ENCODE measurements around the gene GRM5. TPM values are rescaled to one million over a fixed set of nuclear protein-coding genes. Genes with fewer than 3 reads are reported as not detected.

Gene GRM5
- polyA plus RNA-seq, 3 donors from 2014 or later: not detected

DNA sequence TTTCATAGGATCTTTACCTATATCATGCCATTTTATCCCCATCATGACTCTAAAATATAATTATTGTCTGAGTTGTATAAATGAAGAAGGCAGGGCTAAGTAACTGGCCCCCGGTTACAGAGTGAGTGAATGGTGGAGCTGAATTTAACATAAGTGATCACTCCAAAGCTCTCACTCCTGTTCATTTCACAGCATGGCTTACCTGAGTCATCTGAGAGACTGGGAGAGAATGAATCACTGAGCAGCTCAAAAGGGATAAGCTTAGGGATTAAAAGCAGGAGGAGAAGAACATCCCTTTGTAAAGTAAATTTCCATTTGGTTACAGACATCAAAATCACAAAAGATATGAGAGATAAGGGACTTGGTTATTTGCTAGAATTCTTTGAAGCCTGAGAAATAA, 434.3 kb downstream of the GRM5 start:
- H3K9me3 Mint-ChIP-seq: peaks cover 0 to 2% (median 0%) of the 10 kb centered on the region in 6 donors
- H3K36me3 Mint-ChIP-seq: no peaks in the 10 kb centered on the region
- H3K27ac Mint-ChIP-seq: no peak overlapping the region
- H3K4me1 Mint-ChIP-seq: no peaks in the 10 kb centered on the region
- H3K27me3 Mint-ChIP-seq (ENCODE audit: low read depth in 3 of 3): peaks cover 0 to 6% (median 0%) of the 10 kb centered on the region in 3 donors
- H3K4me3 Mint-ChIP-seq: no peak overlapping the region
- DNase-seq: no peak

DNA sequence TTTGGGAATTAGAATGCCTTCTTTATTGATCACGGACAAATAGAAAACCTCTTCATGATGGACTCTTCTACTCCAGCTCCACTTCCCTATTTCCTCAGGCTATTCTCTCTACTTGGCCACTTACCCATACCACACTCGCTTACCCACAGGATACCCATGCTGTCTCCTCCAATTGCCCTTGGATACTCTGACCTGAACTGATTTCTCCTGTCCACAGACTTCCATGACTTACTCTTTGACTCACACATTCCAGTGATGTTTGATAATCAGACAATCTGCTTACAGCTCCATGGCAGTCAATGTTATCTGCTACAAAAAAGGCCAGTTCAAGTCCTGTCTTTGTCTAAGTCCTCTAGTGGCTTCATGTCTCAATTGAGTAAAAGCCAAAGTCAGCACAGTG, 436.3 kb downstream of the GRM5 start:
- Mint-ChIP-seq H3K4me1 (no peaks in the 10 kb centered on the region), H3K4me3 (no peak overlapping the region), H3K27me3 (ENCODE audit: low read depth in 3 of 3) (peaks cover 0 to 6% (median 0%) of the 10 kb centered on the region in 3 donors), H3K36me3 (no peaks in the 10 kb centered on the region), H3K9me3 (no peaks in the 10 kb centered on the region), H3K27ac (no peak overlapping the region)
- no peak for DNase-seq

DNA sequence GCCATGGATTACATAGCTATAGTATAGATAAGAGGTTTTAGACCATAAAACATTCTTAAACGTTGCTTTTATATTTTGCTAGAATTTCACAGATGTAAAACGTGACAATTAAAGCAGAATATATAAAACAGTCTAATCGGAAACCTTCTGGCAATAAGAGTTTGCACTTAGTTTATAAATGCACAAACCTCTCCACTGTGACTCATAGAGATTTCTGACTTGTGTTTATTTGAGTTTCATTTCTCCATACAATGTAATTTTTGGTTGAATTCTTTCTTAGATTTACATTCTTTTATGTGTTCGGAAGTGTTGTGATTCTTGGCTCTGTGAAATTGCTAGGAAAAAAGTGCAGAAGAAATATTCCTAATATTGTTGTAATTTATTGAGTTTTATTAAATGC, 439.6 kb downstream of the GRM5 start:
- no peaks in the 10 kb centered on the region for H3K36me3 Mint-ChIP-seq
- peaks cover 0 to 2% (median 0%) of the 10 kb centered on the region in 3 donors for H3K27me3 Mint-ChIP-seq (ENCODE audit: low read depth in 3 of 3)
- no peaks in the 10 kb centered on the region for H3K9me3 Mint-ChIP-seq
- no peak for DNase-seq
- H3K27ac Mint-ChIP-seq: no peak overlapping the region
- no peaks in the 10 kb centered on the region for H3K4me1 Mint-ChIP-seq
- no peak overlapping the region for H3K4me3 Mint-ChIP-seq

- H3K4me1 Mint-ChIP-seq: no peaks in the 10 kb centered on the region
- no peaks in the 10 kb centered on the region for H3K36me3 Mint-ChIP-seq
- H3K27ac Mint-ChIP-seq: no peak overlapping the region
- no peaks in the 10 kb centered on the region for H3K9me3 Mint-ChIP-seq
- H3K27me3 Mint-ChIP-seq (ENCODE audit: low read depth in 3 of 3): peaks cover 0 to 2% (median 0%) of the 10 kb centered on the region in 3 donors
- H3K4me3 Mint-ChIP-seq: no peak overlapping the region
- no peak for DNase-seq
These were observed 442.3 kb downstream of the GRM5 start for GRCh38 chr11:88623531-88623930.

GRCh38 chr11:88620568-88621130, 445.1 kb downstream of the GRM5 start:
- H3K27ac Mint-ChIP-seq: no peak overlapping the region

GRCh38 chr11:88619656-88620385, 446.0 kb downstream of the GRM5 start:
- no peak overlapping the region for H3K27ac Mint-ChIP-seq
- peaks cover 0 to 2% (median 0%) of the 10 kb centered on the region in 6 donors for H3K9me3 Mint-ChIP-seq
- no peaks in the 10 kb centered on the region for H3K4me1 Mint-ChIP-seq
- H3K36me3 Mint-ChIP-seq: no peaks in the 10 kb centered on the region
- H3K4me3 Mint-ChIP-seq: no peak overlapping the region
- DNase-seq: no peak
- H3K27me3 Mint-ChIP-seq (ENCODE audit: low read depth in 3 of 3): peaks cover 0 to 1% (median 0%) of the 10 kb centered on the region in 3 donors

More at GRCh38 chr11:88620568-88621130, 445.1 kb downstream of the GRM5 start:
- Mint-ChIP-seq H3K4me1 (no peaks in the 10 kb centered on the region), H3K36me3 (no peaks in the 10 kb centered on the region), H3K27me3 (ENCODE audit: low read depth in 3 of 3) (peaks cover 0 to 1% (median 0%) of the 10 kb centered on the region in 3 donors), H3K4me3 (no peak overlapping the region), H3K9me3 (peaks cover 0 to 1% (median 0%) of the 10 kb centered on the region in 6 donors)
- DNase-seq: no peak

- Mint-ChIP-seq H3K9me3 (peaks cover 0 to 2% (median 0%) of the 10 kb centered on the region in 6 donors), H3K4me1 (no peaks in the 10 kb centered on the region), H3K27ac (no peak overlapping the region), H3K36me3 (no peaks in the 10 kb centered on the region), H3K4me3 (no peak overlapping the region), H3K27me3 (ENCODE audit: low read depth in 3 of 3) (peaks cover 0 to 1% (median 0%) of the 10 kb centered on the region in 3 donors)
- no peak for DNase-seq
These were observed 446.7 kb downstream of the GRM5 start for GRCh38 chr11:88619071-88619425.

DNA sequence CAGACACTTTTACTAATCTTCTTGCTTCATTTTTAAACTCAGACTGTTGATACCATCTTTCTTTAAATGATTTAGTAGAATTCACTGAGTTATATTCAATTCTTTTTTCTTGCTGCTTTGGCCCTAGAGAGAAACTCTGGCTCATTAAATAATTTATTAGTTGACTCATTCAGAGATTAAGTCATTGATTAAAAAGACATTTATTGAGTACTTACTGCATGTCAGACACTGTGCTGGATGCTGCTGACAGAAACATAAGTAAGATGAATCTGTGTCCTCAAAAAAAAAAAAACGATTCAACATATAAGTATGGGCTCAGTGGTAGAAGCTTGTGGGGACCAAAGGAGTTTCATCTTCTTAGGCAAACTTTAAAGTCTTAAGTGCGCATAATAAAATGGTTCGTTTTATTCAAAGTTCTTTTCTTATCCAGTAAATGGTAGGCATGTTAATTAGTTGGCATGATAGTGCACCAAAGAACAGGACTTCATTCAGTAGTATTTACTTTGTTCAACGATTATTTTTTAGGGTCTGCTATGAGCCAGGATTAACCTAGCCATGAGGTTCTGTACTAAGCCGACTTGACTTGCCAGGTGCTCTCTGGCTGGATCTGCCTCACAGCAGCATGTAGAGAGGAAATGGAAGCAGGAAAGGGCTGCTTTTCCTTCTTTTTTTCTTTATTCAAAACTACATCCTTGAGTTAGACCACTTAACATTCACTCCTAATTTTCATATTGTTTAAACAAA, 447.3 kb downstream of the GRM5 start:
- no peaks in the 10 kb centered on the region for H3K36me3 Mint-ChIP-seq
- H3K4me1 Mint-ChIP-seq: no peaks in the 10 kb centered on the region
- no peak overlapping the region for H3K4me3 Mint-ChIP-seq
- no peak for DNase-seq
- H3K27ac Mint-ChIP-seq: no peak overlapping the region
- H3K9me3 Mint-ChIP-seq: peaks cover 0 to 2% (median 0%) of the 10 kb centered on the region in 6 donors
- H3K27me3 Mint-ChIP-seq (ENCODE audit: low read depth in 3 of 3): peaks cover 0 to 1% (median under 1%) of the 10 kb centered on the region in 3 donors

DNA sequence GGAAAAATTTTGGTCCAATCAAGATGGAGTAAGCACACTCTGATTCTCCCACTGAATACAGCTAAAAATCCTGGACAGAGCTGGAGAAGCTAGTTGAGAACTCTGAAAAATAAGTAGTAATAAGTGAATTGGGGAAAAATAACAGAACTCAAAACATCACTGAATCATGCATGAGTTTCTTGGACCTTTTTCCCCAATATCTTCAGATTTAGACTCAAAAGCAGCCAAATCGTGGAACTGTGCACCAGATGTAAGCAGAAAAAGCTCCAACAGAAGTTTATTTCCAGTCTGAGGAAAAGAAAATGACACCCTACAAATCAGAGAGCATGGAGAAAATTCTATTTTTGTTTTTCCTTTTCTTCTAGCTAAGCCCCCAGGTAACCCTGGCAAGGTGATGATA, 448.6 kb downstream of the GRM5 start:
- Mint-ChIP-seq H3K27me3 (ENCODE audit: low read depth in 3 of 3) (peaks cover 0 to 3% (median 1%) of the 10 kb centered on the region in 3 donors), H3K4me1 (no peaks in the 10 kb centered on the region), H3K36me3 (no peaks in the 10 kb centered on the region), H3K4me3 (no peak overlapping the region), H3K27ac (no peak overlapping the region), H3K9me3 (peaks cover 0 to 6% (median 0%) of the 10 kb centered on the region in 6 donors)
- DNase-seq: no peak

- DNase-seq: no peak
- peaks cover 0 to 2% (median 1%) of the 10 kb centered on the region in 3 donors for H3K27me3 Mint-ChIP-seq (ENCODE audit: low read depth in 3 of 3)
- H3K9me3 Mint-ChIP-seq: peaks cover 0 to 6% (median 0%) of the 10 kb centered on the region in 6 donors
- no peak overlapping the region for H3K4me3 Mint-ChIP-seq
- H3K4me1 Mint-ChIP-seq: no peaks in the 10 kb centered on the region
- H3K36me3 Mint-ChIP-seq: no peaks in the 10 kb centered on the region
- H3K27ac Mint-ChIP-seq: no peak overlapping the region
These were observed 461.5 kb downstream of the GRM5 start for GRCh38 chr11:88604260-88604659.

- Mint-ChIP-seq H3K36me3 (no peaks in the 10 kb centered on the region), H3K27me3 (ENCODE audit: low read depth in 3 of 3) (peaks cover 0 to 2% (median 1%) of the 10 kb centered on the region in 3 donors), H3K9me3 (peaks cover 0 to 6% (median 0%) of the 10 kb centered on the region in 6 donors), H3K4me1 (no peaks in the 10 kb centered on the region), H3K4me3 (no peak overlapping the region), H3K27ac (no peak overlapping the region)
- DNase-seq: no peak
These were observed 462.5 kb downstream of the GRM5 start for GRCh38 chr11:88603091-88603867.

- no peak overlapping the region for H3K27ac Mint-ChIP-seq
- no peak overlapping the region for H3K4me3 Mint-ChIP-seq
- no peaks in the 10 kb centered on the region for H3K4me1 Mint-ChIP-seq
- peaks cover 0 to 2% (median 1%) of the 10 kb centered on the region in 3 donors for H3K27me3 Mint-ChIP-seq (ENCODE audit: low read depth in 3 of 3)
- DNase-seq: no peak
- H3K36me3 Mint-ChIP-seq: no peaks in the 10 kb centered on the region
- no peaks in the 10 kb centered on the region for H3K9me3 Mint-ChIP-seq
These were observed 468.4 kb downstream of the GRM5 start for GRCh38 chr11:88597387-88597786.

DNA sequence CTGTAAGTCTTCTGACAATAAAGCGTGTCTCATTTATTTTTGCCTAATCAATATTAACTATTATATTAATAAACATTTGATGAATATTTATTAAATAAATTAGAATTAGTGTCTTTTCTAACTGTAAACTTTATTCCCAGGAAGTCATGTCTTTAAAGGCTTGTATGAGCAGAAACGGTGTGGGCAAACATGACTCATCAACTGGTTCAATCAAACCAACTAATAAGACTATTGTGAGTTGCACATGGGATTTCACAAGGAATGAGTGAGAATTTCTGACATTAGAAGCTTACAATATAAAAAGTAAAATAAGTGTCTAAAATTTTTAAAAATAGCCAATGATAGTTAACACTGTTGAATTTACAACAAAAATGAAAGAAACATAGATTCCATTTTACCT, 469.0 kb downstream of the GRM5 start:
- H3K27ac Mint-ChIP-seq: no peak overlapping the region
- no peaks in the 10 kb centered on the region for H3K36me3 Mint-ChIP-seq
- peaks cover 0 to 2% (median 1%) of the 10 kb centered on the region in 3 donors for H3K27me3 Mint-ChIP-seq (ENCODE audit: low read depth in 3 of 3)
- no peak overlapping the region for H3K4me3 Mint-ChIP-seq
- H3K9me3 Mint-ChIP-seq: no peaks in the 10 kb centered on the region
- H3K4me1 Mint-ChIP-seq: no peaks in the 10 kb centered on the region
- no peak for DNase-seq

Data from immature natural killer cell (primary cell).